GM19099 (cell line): ENCODE data around the gene NISCH.

Source experiments
- POLR2A ChIP-seq: IDR thresholded peaks from 3 replicates; pipeline ENCODE4 v1.6.1; 2011; ENCODE audit warnings: low read depth; ENCODE audit not compliant: insufficient read length; ENCODE audit errors: extremely low read depth

The NISCH gene

DNA sequence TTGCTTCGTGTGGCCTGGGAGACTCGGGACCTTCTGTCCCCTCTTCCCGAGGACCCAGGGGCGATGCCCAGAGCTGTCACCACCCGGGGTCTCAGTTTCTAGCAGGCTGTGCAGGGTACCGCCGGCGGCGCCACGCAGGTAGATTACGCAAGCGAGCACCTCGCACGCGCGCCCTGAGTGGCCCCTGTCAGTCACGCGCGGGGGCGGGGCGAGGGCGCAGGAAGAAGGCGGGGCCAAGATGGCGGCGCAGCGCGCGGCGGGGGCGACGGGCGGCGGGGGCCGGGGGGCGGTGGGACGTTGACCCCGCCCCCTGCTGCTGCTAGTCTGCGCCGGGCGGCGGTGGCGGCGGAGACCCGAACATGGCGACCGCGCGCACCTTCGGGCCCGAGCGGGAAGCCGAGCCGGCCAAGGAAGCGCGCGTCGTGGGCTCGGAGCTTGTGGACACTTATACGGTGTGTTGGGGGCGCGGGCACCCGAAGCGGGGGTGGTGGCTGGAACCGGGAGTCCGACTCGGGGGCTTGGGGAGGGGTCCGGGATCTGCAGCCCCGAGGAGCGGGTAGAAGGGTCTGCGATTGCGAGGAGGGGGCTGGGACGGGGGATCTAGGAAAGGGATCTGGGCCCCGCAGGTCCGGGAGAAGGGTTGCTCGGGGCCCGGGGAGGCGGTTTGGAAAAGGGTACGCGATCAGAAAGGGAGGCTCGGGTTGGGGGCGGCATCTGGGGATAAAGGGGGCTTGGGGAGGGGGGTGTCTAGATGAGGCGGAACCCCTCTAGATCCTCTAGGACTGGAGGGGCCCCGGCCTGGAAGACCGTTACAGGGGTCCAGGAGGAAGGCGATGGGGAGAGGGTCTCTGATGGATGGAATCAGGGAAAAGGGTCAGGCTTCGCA, at the start of gene NISCH:
NISCH (plus strand) TSS at position 322 of the 886 bp plus-strand sequence; CDS start at position 360, 38 bp downstream.
- TF ChIP-seq POLR2A: peak; percentile 86

DNA sequence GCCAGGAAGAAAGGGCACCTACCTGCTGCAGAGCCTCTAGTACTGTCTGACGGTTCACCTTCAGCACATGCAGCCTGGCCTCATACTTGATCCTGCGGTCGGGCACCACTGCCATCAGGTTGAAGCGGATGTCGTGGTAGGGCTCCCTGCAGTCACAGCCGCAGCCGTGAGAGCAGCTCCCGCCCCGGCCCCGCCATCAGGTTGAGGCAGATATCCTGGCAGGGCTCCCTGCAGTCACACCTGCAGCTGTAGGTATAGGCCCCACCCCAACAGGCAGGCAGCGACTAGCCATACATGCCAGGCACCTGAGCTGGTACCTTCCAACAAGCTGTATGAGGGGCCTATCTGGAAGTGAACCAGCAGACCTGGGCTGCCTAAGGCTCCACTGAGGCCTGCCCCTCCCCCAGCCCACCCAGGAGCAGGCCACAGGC, 49.2 kb upstream of the NISCH start:
- no peak for TF ChIP-seq POLR2A

DNA sequence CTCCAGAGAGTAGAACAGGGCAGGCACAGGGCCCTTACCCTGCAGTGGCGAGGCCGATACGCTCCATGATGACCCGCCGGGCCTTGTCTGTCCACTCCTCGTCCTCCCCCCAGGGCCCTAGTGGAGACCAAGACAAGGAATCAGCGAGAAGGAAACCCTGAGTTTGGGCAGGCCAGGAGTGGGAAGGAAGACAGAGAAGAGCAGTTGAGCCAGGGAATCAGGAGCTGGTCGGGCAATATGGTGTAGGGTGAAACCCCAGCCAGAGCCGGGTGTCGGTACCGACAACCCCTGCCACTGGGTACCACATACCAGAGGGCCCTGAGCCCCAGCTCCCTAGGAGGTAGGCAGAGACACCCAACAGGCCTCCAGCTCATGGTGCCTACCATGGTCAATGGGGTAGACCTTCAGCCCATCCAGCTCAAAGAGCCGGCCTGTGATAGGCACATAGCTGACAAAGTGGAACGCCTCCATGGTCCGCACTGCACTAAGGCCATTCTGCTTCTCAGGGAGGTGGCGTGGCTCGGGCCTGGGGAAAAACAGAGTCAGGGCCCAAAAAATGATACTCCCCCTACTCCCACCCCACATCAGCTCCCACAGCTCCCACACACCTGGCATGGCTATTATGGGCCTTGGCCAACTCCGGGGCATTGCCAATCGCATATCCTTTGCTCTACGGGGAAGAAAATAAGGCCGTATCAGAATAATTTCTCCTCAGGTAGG, 48.5 kb upstream of the NISCH start:
- no peak for TF ChIP-seq POLR2A

DNA sequence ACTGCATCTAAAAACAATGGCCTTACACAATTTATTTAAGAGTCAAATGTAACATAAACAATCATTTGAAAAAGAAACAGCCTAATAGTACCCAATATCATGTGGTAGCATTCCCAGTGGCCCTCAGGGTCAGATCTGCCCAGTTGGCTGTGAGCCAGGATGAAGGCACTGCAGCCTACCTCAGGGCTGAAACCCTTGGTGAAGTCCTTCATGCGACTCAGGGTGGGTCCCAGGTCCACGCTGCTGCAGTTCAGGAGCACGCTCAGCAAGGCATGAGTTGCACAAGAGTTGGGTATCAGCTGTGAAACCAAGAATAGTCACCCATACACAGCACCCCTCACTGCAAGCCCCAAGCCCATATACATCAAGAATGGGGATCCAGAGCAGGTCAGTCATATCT, 47.6 kb upstream of the NISCH start:
- TF ChIP-seq POLR2A: no peak

DNA sequence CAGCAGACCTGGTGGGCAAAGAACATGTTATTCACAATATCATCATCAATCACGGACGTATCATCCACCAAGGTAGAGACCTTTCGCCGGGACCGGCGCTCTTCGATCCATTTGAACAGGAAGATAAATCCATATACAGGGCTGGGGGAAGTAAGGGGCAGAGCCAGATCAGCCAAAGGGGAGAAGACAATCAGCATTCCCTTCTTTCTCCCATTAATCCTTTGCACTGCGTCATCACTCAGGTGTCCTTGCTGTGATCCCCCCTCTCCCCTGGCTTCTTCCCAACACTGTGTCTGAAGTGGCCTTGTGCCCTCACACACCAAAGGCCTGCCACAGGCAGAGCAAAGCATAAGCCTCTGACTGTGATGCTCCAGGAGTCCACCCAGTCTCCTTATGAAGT, 46.9 kb upstream of the NISCH start:
- TF ChIP-seq POLR2A: no peak

DNA sequence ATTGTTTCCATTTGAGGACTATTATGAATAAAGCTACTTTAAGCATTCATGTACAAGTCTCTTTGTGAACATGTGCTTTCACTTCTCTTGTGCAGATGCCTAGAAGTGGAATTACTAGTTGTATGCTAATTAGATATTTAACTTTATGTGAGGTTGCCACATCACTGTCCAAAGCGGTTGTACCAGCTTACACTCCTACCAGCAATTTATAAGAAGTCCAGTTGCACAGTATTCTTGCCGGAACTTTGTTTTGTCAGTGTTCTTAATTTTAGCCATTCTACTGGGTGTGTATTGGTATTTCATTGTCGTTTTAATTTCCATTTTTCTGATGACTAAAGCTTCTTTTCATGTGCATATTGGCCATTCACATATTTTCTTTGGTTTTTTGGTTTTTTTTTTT, 39.6 kb upstream of the NISCH start:
- no peak for TF ChIP-seq POLR2A

DNA sequence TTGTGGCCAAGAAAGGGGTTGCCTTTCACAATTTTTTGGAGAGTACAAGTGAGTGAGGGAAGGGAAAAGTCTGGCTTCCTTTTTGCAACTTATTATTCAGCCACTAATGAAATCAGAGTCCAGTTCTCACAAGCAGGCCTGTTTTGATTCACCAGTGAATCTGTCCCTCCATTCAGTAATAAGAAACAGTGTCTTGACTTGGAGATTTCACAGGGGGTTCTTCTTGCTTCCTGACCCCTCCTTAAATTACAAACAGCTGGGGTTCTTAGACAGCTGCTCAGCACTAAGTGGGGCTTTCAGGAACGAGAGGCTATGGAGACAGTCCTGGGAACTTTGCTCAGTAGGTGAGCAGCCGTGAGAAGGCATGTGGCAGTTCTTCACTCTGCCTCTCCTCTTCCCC, 35.0 kb upstream of the NISCH start:
- no peak for TF ChIP-seq POLR2A

DNA sequence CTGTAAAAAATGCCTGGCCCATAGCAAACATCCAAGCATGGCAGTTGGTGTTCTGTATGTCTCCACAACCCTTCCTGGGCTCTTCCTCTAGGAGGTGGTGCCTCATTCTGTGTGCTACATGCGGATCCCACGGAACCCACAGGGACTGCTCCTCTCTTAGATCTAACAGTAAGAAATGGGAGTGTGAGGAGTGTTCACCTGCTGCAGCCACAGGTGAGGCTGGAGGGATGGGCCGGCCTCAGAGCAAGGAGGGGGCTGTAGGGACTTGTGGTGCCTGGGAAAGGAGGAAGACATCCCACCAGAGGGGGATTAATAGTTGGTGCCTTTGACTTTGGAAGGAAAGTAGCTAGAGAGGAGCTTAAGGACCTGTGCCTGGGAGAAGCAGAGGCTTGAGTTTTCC, 32.7 kb upstream of the NISCH start:
- no peak for TF ChIP-seq POLR2A

DNA sequence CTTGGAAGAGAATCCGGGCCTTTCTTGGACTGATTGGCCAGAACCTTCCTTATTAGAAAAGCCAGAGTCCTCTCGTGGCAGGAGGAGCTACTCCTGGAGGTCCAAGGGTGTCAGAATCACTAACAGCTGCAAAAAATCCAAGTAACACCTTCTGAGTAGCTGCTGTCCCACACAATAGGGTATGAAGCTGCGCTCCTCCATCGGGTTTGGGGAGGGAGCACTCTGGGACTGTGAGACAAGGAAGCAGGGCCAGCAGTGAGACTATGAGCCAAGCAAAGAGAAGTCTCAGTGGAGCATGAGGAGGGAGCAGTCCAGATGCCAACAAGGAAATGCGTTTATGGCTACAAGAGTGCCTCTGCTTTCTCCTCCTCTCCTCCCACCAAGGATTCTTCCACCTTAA, 32.2 kb upstream of the NISCH start:
- TF ChIP-seq POLR2A: no peak

DNA sequence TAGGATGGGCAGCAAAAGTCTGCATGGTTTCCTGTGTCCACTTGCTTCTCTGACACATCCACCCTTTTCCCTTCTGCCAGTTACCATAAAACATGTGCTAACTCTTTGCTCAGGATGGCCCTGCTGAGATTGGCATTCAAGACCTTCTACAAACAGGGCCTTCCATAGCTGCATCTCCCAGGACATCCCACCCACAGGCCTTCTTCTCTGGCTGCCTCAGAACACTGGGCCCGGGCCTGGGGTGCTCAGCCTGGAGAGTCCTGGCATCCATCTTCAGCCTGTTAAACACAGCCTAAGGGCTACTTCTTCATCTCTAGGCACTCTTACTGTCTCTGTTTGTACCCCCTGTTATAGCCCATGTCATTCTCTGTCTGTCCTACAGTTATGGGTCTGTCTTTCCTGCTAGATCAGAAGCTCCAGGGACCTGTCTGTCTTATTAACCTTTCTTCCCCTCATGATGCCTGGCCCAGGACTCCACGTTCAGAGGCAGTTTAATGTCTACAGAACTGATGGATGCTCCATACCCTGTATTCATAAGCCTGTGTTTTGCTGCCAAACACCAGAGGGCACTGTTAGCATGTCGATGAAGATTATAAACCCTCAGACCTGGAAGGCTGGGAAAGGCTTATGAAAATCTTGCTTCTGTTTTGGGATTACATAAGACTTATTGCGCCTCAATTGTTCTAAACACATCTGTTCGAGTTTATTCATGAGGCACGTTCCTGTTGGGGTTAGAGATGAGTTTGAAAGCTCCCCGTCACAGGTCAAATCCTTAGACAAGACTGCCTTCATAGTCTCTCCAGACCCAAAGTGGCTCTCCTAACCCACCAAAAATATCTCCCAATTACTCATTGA, 27.0 kb upstream of the NISCH start:
- TF ChIP-seq POLR2A: no peak

DNA sequence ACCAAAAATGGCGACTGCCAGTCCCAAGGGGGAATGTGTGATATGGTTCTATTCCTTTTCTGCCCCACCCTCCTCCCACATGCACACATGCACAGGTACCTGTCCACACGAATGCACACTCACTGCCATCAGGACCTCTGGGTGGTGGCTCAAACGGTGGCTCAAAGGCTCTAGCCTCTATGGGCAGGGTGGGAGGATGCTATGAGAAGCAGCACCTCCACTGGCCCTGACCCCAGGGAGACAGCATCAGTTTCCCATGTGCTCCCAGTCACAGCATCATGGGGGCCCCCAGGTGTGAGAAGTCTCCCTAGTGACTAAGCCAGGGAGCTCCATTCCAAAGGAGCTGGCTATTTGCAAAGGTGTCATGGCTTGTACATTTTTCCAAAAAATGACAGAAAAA, 26.4 kb upstream of the NISCH start:
- no peak for TF ChIP-seq POLR2A

DNA sequence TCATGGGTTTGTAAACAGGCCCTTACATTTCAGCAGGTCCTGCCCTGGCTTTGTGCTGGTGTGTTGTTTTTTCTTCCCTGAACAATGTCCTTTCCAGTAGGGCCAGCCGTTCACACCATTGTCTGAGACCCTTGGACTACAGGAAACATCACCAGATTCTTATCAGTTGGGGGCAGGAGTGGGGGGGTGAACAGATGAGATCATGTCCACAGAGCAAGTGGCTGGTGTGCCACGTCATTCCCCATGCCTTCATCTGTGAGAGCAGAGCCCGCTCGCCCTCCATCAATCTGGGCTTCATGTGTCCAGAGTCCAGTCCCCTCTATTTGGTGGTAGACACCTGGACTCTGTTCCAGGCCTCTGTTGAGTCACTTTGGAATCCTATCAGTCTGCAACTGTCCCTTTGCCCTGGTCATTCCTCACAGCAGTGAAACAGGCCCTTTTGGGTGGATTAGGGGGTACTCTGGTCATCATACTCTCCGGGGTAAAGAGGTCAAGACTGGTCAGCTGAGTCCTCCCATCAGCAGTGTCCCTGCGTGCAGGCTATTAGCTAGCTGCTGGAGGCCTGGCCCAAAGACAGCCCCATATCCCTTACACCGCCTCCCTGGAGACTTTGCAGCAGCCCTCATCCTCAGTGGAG, 25.5 kb upstream of the NISCH start:
- TF ChIP-seq POLR2A: no peak

DNA sequence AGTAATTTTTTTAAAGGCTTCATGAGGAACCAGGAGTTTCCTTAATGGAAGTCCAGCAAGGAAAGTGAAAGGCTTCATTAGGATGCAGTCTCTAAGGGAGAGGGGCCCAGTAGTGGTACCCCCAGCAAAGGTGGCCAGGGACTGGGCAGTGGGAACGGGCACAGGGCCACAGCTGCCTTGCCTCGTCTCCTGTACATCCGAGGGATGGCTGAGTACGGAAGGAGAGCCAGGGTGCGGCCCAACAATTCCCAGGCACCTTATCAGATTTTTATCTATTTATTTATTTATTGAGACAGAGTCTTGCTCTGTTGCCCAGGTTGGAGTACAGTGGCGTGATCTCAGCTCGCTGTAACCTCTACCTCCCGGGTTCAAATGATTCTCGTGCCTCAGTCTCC, 25.0 kb upstream of the NISCH start:
- no peak for TF ChIP-seq POLR2A

DNA sequence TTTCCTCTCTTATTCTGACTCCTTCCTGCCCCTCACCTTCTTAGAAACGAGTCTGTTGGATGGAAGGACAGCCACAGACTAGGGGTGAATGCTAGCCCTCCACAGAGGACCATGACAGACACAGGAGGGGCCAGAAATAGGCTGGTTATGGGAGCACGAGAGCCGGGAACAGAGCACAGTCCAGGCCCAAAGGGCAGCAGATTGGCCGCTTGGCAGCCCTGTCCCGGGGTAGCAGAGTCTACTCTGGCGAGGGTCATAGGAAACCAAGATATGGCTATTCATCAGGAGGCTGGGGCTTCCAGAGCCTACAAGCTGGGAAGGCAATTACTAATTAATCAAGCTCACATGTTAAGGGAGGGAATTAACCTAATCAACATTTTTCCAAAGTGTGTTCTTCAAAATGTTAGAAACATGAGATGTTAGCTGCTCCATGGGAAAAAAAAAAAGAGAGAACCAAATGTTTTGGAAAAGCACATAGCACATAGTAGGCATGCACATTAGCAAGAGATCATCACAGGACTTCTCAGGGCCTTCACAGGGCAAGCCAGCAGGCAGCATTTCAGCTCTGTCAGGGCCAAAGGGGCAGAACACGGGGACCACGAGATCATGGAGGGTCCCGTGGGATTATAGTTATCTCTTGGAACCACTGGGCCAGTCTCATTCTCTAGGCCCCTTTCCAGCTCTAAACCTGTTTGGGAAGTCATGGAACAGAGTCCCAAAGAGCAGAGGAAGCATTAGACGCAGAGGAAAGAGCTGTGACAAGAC, 23.8 kb upstream of the NISCH start:
- no peak for TF ChIP-seq POLR2A
